ENCODE data around the gene FREY1. TPM values are rescaled to one million over a fixed set of nuclear protein-coding genes. Genes with fewer than 3 reads are reported as not detected.
"Not testable (repeated sequence)": the region's sequence is repeated elsewhere in the genome, so short reads cannot be mapped to it uniquely, and the experiment has no call there.

Gene FREY1
- total and polyA plus RNA-seq, 2 experiments from 2014 or later, result 2.1 TPM; not detected in 1

DNA sequence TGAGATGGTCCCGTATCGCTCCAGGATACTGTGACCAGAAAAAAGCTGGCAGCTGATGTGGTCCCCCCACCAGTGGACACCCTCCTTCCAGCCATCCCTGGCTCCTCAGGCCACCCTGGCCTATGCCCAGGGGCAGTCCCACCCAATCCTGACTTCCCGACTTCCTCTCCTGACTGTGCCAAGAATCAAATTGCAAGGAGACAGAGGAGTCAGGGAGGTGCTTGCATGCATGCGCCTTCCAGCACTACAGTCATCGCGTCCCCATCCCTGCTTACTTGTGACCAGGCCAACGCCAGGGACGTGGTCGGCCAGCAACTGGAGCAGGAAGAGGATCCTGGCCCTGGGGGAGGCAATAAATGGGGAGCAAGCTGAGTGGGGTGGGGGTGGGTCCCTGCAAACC lies 3.6 kb upstream of the FREY1 start:
- no peak for DNase-seq (ENCODE audit: low read depth in 1 of 2, low spot score in 1 of 2)
- H3K4me3 ChIP-seq, result no peak overlapping the region
- H3K4me1 ChIP-seq (ENCODE audit: low read depth), result no peaks in the 10 kb centered on the region
- peaks cover 16% of the 10 kb centered on the region for H3K36me3 ChIP-seq
- TF ChIP-seq, protein P1, sequence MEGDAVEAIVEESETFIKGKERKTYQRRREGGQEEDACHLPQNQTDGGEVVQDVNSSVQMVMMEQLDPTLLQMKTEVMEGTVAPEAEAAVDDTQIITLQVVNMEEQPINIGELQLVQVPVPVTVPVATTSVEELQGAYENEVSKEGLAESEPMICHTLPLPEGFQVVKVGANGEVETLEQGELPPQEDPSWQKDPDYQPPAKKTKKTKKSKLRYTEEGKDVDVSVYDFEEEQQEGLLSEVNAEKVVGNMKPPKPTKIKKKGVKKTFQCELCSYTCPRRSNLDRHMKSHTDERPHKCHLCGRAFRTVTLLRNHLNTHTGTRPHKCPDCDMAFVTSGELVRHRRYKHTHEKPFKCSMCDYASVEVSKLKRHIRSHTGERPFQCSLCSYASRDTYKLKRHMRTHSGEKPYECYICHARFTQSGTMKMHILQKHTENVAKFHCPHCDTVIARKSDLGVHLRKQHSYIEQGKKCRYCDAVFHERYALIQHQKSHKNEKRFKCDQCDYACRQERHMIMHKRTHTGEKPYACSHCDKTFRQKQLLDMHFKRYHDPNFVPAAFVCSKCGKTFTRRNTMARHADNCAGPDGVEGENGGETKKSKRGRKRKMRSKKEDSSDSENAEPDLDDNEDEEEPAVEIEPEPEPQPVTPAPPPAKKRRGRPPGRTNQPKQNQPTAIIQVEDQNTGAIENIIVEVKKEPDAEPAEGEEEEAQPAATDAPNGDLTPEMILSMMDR (IDR thresholded peaks at IDR 0.05; ENCODE audit: low read depth, low read length), result no peak
- no peak overlapping the region for H3K27ac ChIP-seq
- no peaks in the 10 kb centered on the region for H3K27me3 ChIP-seq
- no peaks in the 10 kb centered on the region for H3K9me3 ChIP-seq (ENCODE audit: low read depth)

DNA sequence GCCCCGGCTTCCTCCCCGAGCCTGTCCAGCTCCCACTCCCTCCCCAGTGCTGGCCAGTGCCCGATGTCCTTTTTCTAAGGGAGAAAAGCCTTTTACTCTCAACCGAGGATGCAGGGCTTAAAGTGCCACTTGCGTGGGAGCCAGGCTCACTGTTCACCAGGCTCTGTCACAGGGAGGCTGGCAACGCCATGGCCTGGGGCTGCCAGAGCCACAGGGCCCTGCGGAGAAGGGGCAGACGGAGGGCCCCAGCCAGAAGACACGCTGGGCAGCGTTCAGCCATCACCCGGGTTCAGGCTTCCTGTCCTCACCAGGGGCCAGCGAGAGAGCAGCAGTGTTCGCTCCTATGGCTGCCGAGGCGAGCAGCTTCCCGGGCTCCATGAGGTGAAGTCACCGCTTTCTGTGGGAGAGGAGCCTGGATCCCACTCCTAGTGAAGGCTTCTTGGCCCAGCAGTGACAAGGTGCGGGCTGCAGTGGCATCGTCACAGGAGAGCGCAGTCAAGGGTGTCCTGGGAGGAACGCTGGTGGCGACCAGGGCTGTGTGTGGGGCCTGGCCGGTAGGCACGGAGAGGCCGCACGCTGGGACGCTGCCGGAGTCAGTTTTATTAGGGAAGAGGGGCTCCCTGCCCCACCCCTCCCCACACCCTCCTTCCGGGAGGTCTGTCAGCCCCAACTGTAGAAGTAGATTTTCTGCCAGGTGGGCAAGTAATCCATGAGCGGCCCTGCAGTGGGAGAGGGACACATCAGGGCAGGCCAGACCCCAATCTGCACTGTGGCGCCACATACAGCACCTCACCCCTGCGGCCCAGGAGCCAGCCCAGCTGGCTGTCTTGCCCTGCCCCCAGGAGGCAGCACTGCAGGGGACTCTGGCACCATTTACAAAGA lies 2.8 kb upstream of the FREY1 start:
- H3K27ac ChIP-seq, result no peak overlapping the region
- peaks cover 16% of the 10 kb centered on the region for H3K36me3 ChIP-seq
- H3K4me3 ChIP-seq, result no peak overlapping the region
- H3K9me3 ChIP-seq (ENCODE audit: low read depth), result no peaks in the 10 kb centered on the region
- no peak for DNase-seq (ENCODE audit: low read depth in 1 of 2, low spot score in 1 of 2)
- no peaks in the 10 kb centered on the region for H3K4me1 ChIP-seq (ENCODE audit: low read depth)
- TF ChIP-seq, protein P1 (IDR thresholded peaks at IDR 0.05; ENCODE audit: low read depth, low read length), result no peak
- no peaks in the 10 kb centered on the region for H3K27me3 ChIP-seq

DNA sequence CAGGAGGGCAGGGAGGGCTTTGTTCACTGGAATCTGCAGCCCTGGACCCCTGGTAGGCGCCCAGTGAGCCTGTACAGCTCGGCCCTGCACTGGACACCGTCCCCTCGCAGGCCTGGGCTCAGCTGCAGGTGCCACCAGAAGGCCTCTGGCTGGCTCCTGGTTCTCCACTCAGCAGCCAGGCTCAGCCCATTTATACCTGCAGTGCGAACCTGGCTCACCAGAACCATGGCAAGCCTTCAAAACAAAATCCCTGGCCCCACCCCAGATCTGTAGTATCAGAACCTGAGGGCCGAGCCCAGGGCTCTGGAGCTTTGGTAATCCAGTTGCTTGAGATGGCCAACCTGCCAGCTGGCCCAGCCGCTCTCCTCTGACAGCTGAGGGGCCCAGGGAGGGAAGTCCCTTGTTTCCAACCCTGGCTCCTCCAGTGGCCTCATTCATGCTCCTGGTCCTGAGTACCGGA lies 870 bp upstream of the FREY1 start:
- Histone ChIP-seq H3K4me1 (ENCODE audit: low read depth) (no peaks in the 10 kb centered on the region), H3K9me3 (ENCODE audit: low read depth) (no peaks in the 10 kb centered on the region), H3K4me3 (no peak overlapping the region), H3K27me3 (no peaks in the 10 kb centered on the region), H3K27ac (no peak overlapping the region), H3K36me3 (peaks cover 2% of the 10 kb centered on the region)
- TF ChIP-seq, protein P1 (IDR thresholded peaks at IDR 0.05; ENCODE audit: low read depth, low read length), result no peak
- no peak for DNase-seq (ENCODE audit: low read depth in 1 of 2, low spot score in 1 of 2)

DNA sequence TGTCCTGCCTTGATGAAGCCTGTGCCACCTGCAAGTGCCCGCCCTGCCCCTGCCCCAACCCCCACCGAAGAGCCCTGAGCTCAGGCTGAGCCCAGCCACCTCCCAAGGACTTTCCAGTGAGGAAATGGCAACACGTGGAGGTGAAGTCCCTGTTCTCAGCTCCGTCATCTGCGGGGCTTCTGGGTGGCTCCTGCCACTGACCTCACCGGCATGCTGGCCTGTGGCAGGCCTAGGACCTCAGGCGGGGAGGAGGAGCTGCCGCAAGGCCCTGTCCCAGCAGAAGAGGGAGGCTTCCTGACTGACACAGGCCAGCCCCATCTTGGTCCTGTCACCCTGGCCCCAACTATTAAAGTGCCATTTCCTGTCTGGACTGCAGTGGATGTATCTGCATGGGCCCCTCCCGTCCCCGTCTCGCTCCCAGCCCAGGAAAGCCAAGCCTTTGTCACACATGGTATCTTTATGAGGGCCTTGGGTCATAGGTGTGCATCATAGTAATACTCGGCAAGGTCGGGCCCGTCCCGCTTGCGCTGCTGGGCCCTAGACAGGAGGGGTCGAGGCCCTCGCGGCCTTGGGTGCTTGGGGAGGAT lies 882 bp downstream of the FREY1 start:
- Histone ChIP-seq H3K9me3 (ENCODE audit: low read depth) (no peaks in the 10 kb centered on the region), H3K4me3 (no peak overlapping the region), H3K36me3 (peaks cover under 1% of the 10 kb centered on the region), H3K27ac (no peak overlapping the region), H3K27me3 (peaks cover 5% of the 10 kb centered on the region), H3K4me1 (ENCODE audit: low read depth) (no peaks in the 10 kb centered on the region)
- DNase-seq (ENCODE audit: low read depth in 1 of 2, low spot score in 1 of 2), result no peak
- TF ChIP-seq, protein P1 (IDR thresholded peaks at IDR 0.05; ENCODE audit: low read depth, low read length), result no peak

DNA sequence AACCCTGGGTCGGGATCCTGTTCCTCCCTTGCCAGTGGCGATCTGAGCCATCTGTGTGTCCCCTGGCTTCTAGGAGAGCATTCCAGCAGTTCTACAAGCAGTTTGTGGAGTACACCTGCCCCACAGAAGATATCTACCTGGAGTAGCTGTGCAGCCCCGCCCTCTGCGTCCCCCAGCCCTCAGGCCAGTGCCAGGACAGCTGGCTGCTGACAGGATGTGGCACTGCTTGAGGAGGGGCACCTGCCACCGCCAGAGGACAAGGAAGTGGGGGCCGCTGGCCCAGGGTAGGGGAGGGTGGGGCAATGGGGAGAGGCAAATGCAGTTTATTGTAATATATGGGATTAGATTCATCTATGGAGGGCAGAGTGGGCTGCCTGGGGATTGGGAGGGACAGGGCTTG lies 1.5 kb downstream of the FREY1 start:
- not testable (repeated sequence) for H3K4me3 ChIP-seq; H3K9me3 ChIP-seq (ENCODE audit: low read depth); H3K36me3 ChIP-seq

DNA sequence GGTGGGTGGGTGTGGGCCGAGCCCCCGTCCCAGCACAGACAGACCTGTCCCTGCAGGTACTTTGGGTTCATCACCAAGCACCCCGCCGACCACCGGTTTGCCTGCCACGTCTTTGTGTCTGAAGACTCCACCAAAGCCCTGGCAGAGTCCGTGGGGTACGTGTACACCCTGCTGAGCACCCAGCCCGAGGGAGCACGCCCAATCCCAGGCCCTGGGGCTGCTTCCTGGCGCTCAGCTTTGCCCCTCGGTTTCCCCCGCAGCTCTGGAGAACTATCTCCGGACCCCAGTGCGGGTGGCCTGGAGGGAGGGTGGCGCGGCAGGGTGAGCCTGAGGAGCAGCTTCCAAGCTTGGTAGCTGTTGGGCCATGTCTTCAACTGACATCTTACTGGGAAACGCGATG lies 2.0 kb downstream of the FREY1 start:
- Histone ChIP-seq H3K9me3 (ENCODE audit: low read depth) (no peaks in the 10 kb centered on the region), H3K36me3 (no peaks in the 10 kb centered on the region), H3K27me3 (peaks cover 11% of the 10 kb centered on the region), H3K27ac (no peak overlapping the region), H3K4me3 (no peak overlapping the region), H3K4me1 (ENCODE audit: low read depth) (peaks cover 5% of the 10 kb centered on the region)
- TF ChIP-seq, protein P1 (IDR thresholded peaks at IDR 0.05; ENCODE audit: low read depth, low read length), result no peak
- no peak for DNase-seq (ENCODE audit: low read depth in 1 of 2, low spot score in 1 of 2)

More for the DNA sequence above, 1.5 kb downstream of the FREY1 start:
- not testable (repeated sequence) for DNase-seq (ENCODE audit: low read depth in 1 of 2, low spot score in 1 of 2); H3K4me1 ChIP-seq (ENCODE audit: low read depth); H3K27ac ChIP-seq
- H3K27me3 ChIP-seq, result peaks cover 11% of the 10 kb centered on the region
